GM12874 (cell line): Measurements from ENCODE around the gene KLHDC8A.

ENCODE experiments used
- CTCF ChIP-seq: IDR thresholded peaks from 2 replicates; pipeline ENCODE4 v1.5.1; 2011; ENCODE audit warnings: low read depth, mild to moderate bottlenecking, control low read depth, low read length, moderate library complexity; ENCODE audit not compliant: insufficient read depth

The KLHDC8A gene

GRCh38 chr1:205365945-205366463 lies 9.3 kb upstream of the KLHDC8A start:
- TF ChIP-seq CTCF: no peak

- no peak for TF ChIP-seq CTCF
Measured at GRCh38 chr1:205360891-205361290, 4.2 kb upstream of the KLHDC8A start.

- TF ChIP-seq CTCF: no peak
Measured at GRCh38 chr1:205359771-205360565, 3.2 kb upstream of the KLHDC8A start.

- TF ChIP-seq CTCF: no peak
Measured at GRCh38 chr1:205358579-205358978, 1.9 kb upstream of the KLHDC8A start.

GRCh38 chr1:205357567-205357966 lies 845 bp upstream of the KLHDC8A start:
- TF ChIP-seq CTCF: no peak

GRCh38 chr1:205355075-205355453 lies 1.7 kb downstream of the KLHDC8A start:
- TF ChIP-seq CTCF: no peak

- TF ChIP-seq CTCF: peak; percentile 77
Measured at GRCh38 chr1:205354259-205355074, 2.3 kb downstream of the KLHDC8A start.
